PC-3 (cell line): Measurements from ENCODE around the gene CMC1. TPM values are rescaled to one million over a fixed set of nuclear protein-coding genes. Genes with fewer than 3 reads are reported as not detected.

ENCODE experiments used
- ATAC-seq: fragments of 200-7000 bp; cut with Tn5 transposase; 2 replicates; pipeline ENCODE4 v1.9.1; 2020; ENCODE audit warnings: mild to moderate bottlenecking, moderate library complexity
- BruUV-seq: library from RNA; stranded (reverse); fragments of 400-500 nt; replicated peaks from 2 replicates; lab custom pipeline; 2021; lab: Mats Ljungman, UMichigan
- CTCF ChIA-PET: fragments of 300-600 bp; sonication (Branson Sonifier 250); formaldehyde crosslinking; loops from one replicate; lab custom pipeline; 2022; ENCODE audit warnings: antibody characterized with exemption; lab: Charles Lee
- POLR2A ChIA-PET: fragments of 300-600 bp; sonication (Branson Sonifier 250); formaldehyde crosslinking; loops from one replicate; lab custom pipeline; 2022; ENCODE audit warnings: antibody characterized with exemption; ENCODE audit not compliant: unreplicated experiment; lab: Charles Lee
- DNase-seq: peaks from one replicate; pipeline ENCODE4 v3.0.0-alpha.2; 2015
- H2AFZ ChIP-seq: fragments of 300-600 bp; sonication (generic); 2 replicates; pipeline ENCODE4 v1.6.0; 2016; ENCODE audit warnings: antibody characterized with exemption, low read length
- H3F3A ChIP-seq: fragments of 300-600 bp; sonication (generic); one replicate; pipeline ENCODE4 v1.6.0; 2017; ENCODE audit warnings: antibody characterized with exemption, low read length, control low read depth, mild to moderate bottlenecking; ENCODE audit not compliant: unreplicated experiment
- H3K27ac ChIP-seq: fragments of 300-600 bp; sonication (generic); 2 replicates; pipeline ENCODE4 v1.5.1; 2016; ENCODE audit warnings: mild to moderate bottlenecking, low read length
- H3K27me3 ChIP-seq: fragments of 300-600 bp; sonication (generic); 2 replicates; pipeline ENCODE4 v1.6.1; 2016; ENCODE audit warnings: low read length, mixed read lengths
- H3K36me3 ChIP-seq: fragments of 300-600 bp; sonication (generic); 2 replicates; pipeline ENCODE4 v1.6.1; 2016; ENCODE audit warnings: low read depth, mixed run types, low read length, mixed read lengths
- H3K4me1 ChIP-seq: fragments of 300-600 bp; sonication (generic); 2 replicates; pipeline ENCODE4 v1.5.1; 2016; ENCODE audit warnings: low read length; ENCODE audit not compliant: insufficient read depth
- H3K4me2 ChIP-seq: fragments of 300-600 bp; sonication (generic); 2 replicates; pipeline ENCODE4 v1.6.0; 2016; ENCODE audit warnings: low read length
- H3K4me3 ChIP-seq: fragments of 300-600 bp; sonication (generic); 2 replicates; pipeline ENCODE4 v1.5.1; 2016; ENCODE audit warnings: mild to moderate bottlenecking, low read length, mixed read lengths
- H3K79me2 ChIP-seq: fragments of 300-600 bp; sonication (generic); 2 replicates; pipeline ENCODE4 v1.6.1; 2017; ENCODE audit warnings: low read length, mixed read lengths
- H3K9ac ChIP-seq: fragments of 300-600 bp; sonication (generic); 2 replicates; pipeline ENCODE4 v1.6.0; 2016; ENCODE audit warnings: mild to moderate bottlenecking, low read length
- H3K9me2 ChIP-seq: fragments of 300-600 bp; sonication (generic); replicated peaks from 2 replicates; pipeline ENCODE4 v1.6.1; 2016; ENCODE audit warnings: mixed run types, low read length, mixed read lengths
- H3K9me3 ChIP-seq: fragments of 300-600 bp; sonication (generic); 2 replicates; pipeline ENCODE4 v1.6.1; 2016; ENCODE audit warnings: low read length, mixed read lengths
- H4K20me1 ChIP-seq: fragments of 300-600 bp; sonication (generic); 2 replicates; pipeline ENCODE4 v1.6.1; 2016; ENCODE audit warnings: low read length, mixed read lengths
- CTCF ChIP-seq: fragments of 300-600 bp; sonication (generic); conservative IDR thresholded peaks from 2 replicates; pipeline ENCODE4 v1.5.1; 2017; ENCODE audit warnings: antibody characterized with exemption, low read depth, mild to moderate bottlenecking, low read length
- EZH2 ChIP-seq: fragments of 300-600 bp; sonication (generic); IDR thresholded peaks from one replicate; pipeline ENCODE4 v1.6.1; 2017; ENCODE audit warnings: antibody characterized with exemption, mild to moderate bottlenecking, low read length; ENCODE audit not compliant: unreplicated experiment
- EZH2phosphoT487 ChIP-seq: fragments of 300-600 bp; sonication (generic); IDR thresholded peaks from 2 replicates; pipeline ENCODE4 v1.6.1; 2018; ENCODE audit warnings: mild to moderate bottlenecking, antibody characterized with exemption, low read length, borderline replicate concordance
- intact Hi-C: fragments of 100-400 bp; cut with micrococcal nuclease; formaldehyde crosslinking; loops from 2 replicates; pipeline ENCODE4 v1.9.0; 2023
- total RNA-seq: library from RNA; depleted of rRNA; stranded (reverse); fragments of >200 nt; gene quantifications from 2 replicates; pipeline ENCODE4 v1.2.3, GENCODE V29; 2014

The CMC1 gene
- total RNA-seq, 1 experiment from 2014 or later = 16.7 TPM

GRCh38 chr3:28215407-28215806, 26.0 kb upstream of the CMC1 start:
- no peaks in the 10 kb centered on the region for H3K27me3 ChIP-seq
- CTCF ChIA-PET = no interaction called here
- POLR2A ChIA-PET = no interaction called here
- H3K36me3 ChIP-seq = no peaks in the 10 kb centered on the region
- no peaks in the 10 kb centered on the region for H4K20me1 ChIP-seq
- H3F3A ChIP-seq = no peaks in the 10 kb centered on the region
- H2AFZ ChIP-seq = no peak overlapping the region
- no peak overlapping the region for H3K4me2 ChIP-seq
- H3K9me2 ChIP-seq = no peaks in the 10 kb centered on the region
- BruUV-seq = no TSS peak
- H3K4me1 ChIP-seq = no peaks in the 10 kb centered on the region
- H3K4me3 ChIP-seq = no peak overlapping the region
- 0 out of 2 replicates have a peak, but pooled peaks cover 4% of the 10 kb centered on the region for H3K9me3 ChIP-seq
- H3K9ac ChIP-seq = no peak overlapping the region
- DNase-seq (no peak), ATAC-seq (no peak)
- H3K79me2 ChIP-seq = no peaks in the 10 kb centered on the region
- intact Hi-C loops = no loop called here
- TF ChIP-seq EZH2 (no peak), EZH2phosphoT487 (no peak), CTCF (no peak)
- H3K27ac ChIP-seq = no peak overlapping the region

- intact Hi-C loops = no loop called here
- H3F3A ChIP-seq = no peaks in the 10 kb centered on the region
- ChIA-PET CTCF (interaction anchor here (0.6 kb wide), 1 partner anchor 1094 kb away, joined by 3 read pairs; no protein-coding TSS in a partner anchor), POLR2A (no interaction called here)
- H3K4me3 ChIP-seq = no peak overlapping the region
- H3K9me3 ChIP-seq = 0 out of 2 replicates have a peak, but pooled peaks cover 4% of the 10 kb centered on the region
- H3K27ac ChIP-seq = no peak overlapping the region
- H4K20me1 ChIP-seq = no peaks in the 10 kb centered on the region
- H3K4me1 ChIP-seq = no peaks in the 10 kb centered on the region
- no peak overlapping the region for H3K9ac ChIP-seq
- H3K9me2 ChIP-seq = no peaks in the 10 kb centered on the region
- no peak overlapping the region for H3K4me2 ChIP-seq
- H2AFZ ChIP-seq = no peak overlapping the region
- no peaks in the 10 kb centered on the region for H3K27me3 ChIP-seq
- DNase-seq (no peak), ATAC-seq (no peak)
- H3K79me2 ChIP-seq = no peaks in the 10 kb centered on the region
- no peaks in the 10 kb centered on the region for H3K36me3 ChIP-seq
- BruUV-seq = no TSS peak
- no peak for TF ChIP-seq EZH2phosphoT487
- no peak for TF ChIP-seq CTCF
- TF ChIP-seq EZH2 = no peak
Observed at GRCh38 chr3:28218071-28218916, 23.1 kb upstream of the CMC1 start.

GRCh38 chr3:28218917-28219198, 22.6 kb upstream of the CMC1 start:
- Histone ChIP-seq H3K27me3 (no peaks in the 10 kb centered on the region), H3K9me2 (no peaks in the 10 kb centered on the region), H3K79me2 (no peaks in the 10 kb centered on the region), H3K4me1 (no peaks in the 10 kb centered on the region), H3K4me3 (no peak overlapping the region), H3K9ac (no peak overlapping the region), H3K27ac (no peak overlapping the region), H3K36me3 (no peaks in the 10 kb centered on the region), H3F3A (no peaks in the 10 kb centered on the region), H3K9me3 (0 out of 2 replicates have a peak, but pooled peaks cover 4% of the 10 kb centered on the region), H4K20me1 (no peaks in the 10 kb centered on the region), H3K4me2 (no peak overlapping the region), H2AFZ (no peak overlapping the region)
- no peak for ATAC-seq
- DNase-seq = no peak
- BruUV-seq = no TSS peak
- ChIA-PET POLR2A (no interaction called here), CTCF (no interaction called here)
- TF ChIP-seq CTCF (no peak), EZH2phosphoT487 (no peak), EZH2 (no peak)
- intact Hi-C loops = no loop called here
